H1 (cell line): ENCODE measurements around the gene ZBTB46. TPM values are rescaled to one million over a fixed set of nuclear protein-coding genes. Genes with fewer than 3 reads are reported as not detected.

ENCODE experiments used
- BACH1 ChIP-seq: IDR thresholded peaks from 2 replicates; pipeline ENCODE4 v1.6.1; 2012; ENCODE audit warnings: low read length, improper control_type of control experiment
- BCL11A ChIP-seq, 2 experiments: IDR thresholded peaks; one replicate each; pipeline ENCODE4 v1.6.1; 2011; ENCODE audit warnings: low read depth in 2 of 2, low read length in 2 of 2, mild to moderate bottlenecking in 2 of 2
- CBX8 ChIP-seq: fragments of 300-800, 300-1000 bp; sonication (generic); IDR thresholded peaks from 2 replicates; pipeline ENCODE4 v1.7.1; 2016; ENCODE audit warnings: low read depth, low read length, borderline replicate concordance
- CTBP2 ChIP-seq: IDR thresholded peaks from 2 replicates; pipeline ENCODE4 v1.7.0; 2011; ENCODE audit warnings: borderline replicate concordance, mild to moderate bottlenecking, moderate library complexity, mixed read lengths, low read length; ENCODE audit not compliant: insufficient read depth, insufficient read length
- EGR1 ChIP-seq: IDR thresholded peaks from 2 replicates; pipeline ENCODE4 v1.6.1; 2011; ENCODE audit warnings: low read depth, low read length, borderline replicate concordance
- GABPA ChIP-seq: IDR thresholded peaks from 2 replicates; pipeline ENCODE4 v1.6.1; 2011; ENCODE audit warnings: mild to moderate bottlenecking, low read length, moderate library complexity, borderline replicate concordance; ENCODE audit not compliant: insufficient read depth
- GTF2F1 ChIP-seq: IDR thresholded peaks from 2 replicates; pipeline ENCODE4 v1.6.1; 2012; ENCODE audit warnings: low read depth, low read length, improper control_type of control experiment, borderline replicate concordance
- HDAC6 ChIP-seq: IDR thresholded peaks from one replicate; pipeline ENCODE4 v1.7.1; 2012; ENCODE audit warnings: low read depth, mild to moderate bottlenecking, inconsistent platforms, low read length, moderate library complexity
- KDM5A ChIP-seq: fragments of 200-600 bp; IDR thresholded peaks from 2 replicates; pipeline ENCODE4 v1.7.1; 2012; ENCODE audit warnings: mild to moderate bottlenecking, low read length, inconsistent platforms, mixed read lengths
- NRF1 ChIP-seq: IDR thresholded peaks from 2 replicates; pipeline ENCODE4 v1.6.1; 2011; ENCODE audit warnings: mild to moderate bottlenecking, low read depth, low read length, improper control_type of control experiment
- POLR2A ChIP-seq, 2 experiments: IDR thresholded peaks; 1 replicate in 1 of 2; 2 replicates in 1 of 2; pipeline ENCODE4 v1.6.1; 2011; ENCODE audit warnings: low read depth in 2 of 2, low read length in 2 of 2, mild to moderate bottlenecking in 2 of 2; ENCODE audit errors: control extremely low read depth in 1 of 2
- SAP30 ChIP-seq: fragments of 300-600 bp; sonication (generic); IDR thresholded peaks from 2 replicates; pipeline ENCODE4 v1.7.1; 2012; ENCODE audit warnings: low read length, moderate library complexity, mild to moderate bottlenecking, inconsistent platforms; ENCODE audit not compliant: insufficient read depth, insufficient replicate concordance
- SIN3A ChIP-seq, 2 experiments: IDR thresholded peaks in 1 of 2; conservative IDR thresholded peaks in 1 of 2; 2 replicates each; pipeline ENCODE4 v1.6.1; 2011 to 2012; ENCODE audit warnings: low read length in 2 of 2, improper control_type of control experiment in 1 of 2, low read depth in 1 of 2, mild to moderate bottlenecking in 1 of 2
- SP1 ChIP-seq: IDR thresholded peaks from 2 replicates; pipeline ENCODE4 v1.6.1; 2011; ENCODE audit warnings: low read depth, low read length
- SP2 ChIP-seq: IDR thresholded peaks from 2 replicates; pipeline ENCODE4 v1.6.1; 2012; ENCODE audit warnings: mild to moderate bottlenecking, low read length, inconsistent platforms
- SP4 ChIP-seq: IDR thresholded peaks from 2 replicates; pipeline ENCODE4 v1.6.1; 2012; ENCODE audit warnings: low read length, inconsistent platforms
- SUZ12 ChIP-seq: fragments of 200-600 bp; sonication (generic); IDR thresholded peaks from 2 replicates; pipeline ENCODE4 v1.6.1; 2012; ENCODE audit warnings: mild to moderate bottlenecking, inconsistent platforms, low read length, moderate library complexity, mixed read lengths
- TAF1 ChIP-seq: IDR thresholded peaks from 2 replicates; pipeline ENCODE4 v1.6.1; 2011; ENCODE audit warnings: mild to moderate bottlenecking, low read depth, low read length
- TBP ChIP-seq: IDR thresholded peaks from 2 replicates; pipeline ENCODE4 v1.6.1; 2011; ENCODE audit warnings: low read depth, low read length, improper control_type of control experiment
- TCF12 ChIP-seq: IDR thresholded peaks from 2 replicates; pipeline ENCODE4 v1.6.1; 2011; ENCODE audit warnings: low read depth, mild to moderate bottlenecking, low read length
- ZNF274 ChIP-seq: IDR thresholded peaks from 2 replicates; pipeline ENCODE4 v1.7.0; 2012; ENCODE audit warnings: low read length, borderline replicate concordance; ENCODE audit errors: extremely low read depth
- polyA plus RNA-seq, 7 experiments: library from polyadenylated mRNA; depleted of rRNA in 3 of 7; stranded (reverse) in 5 of 7; unstranded in 2 of 7; fragments of >200 nt in 5 of 7; fragments of 200-250 nt in 2 of 7; gene quantifications; 1 replicate in 5 of 7; 2 replicates in 1 of 7; 4 replicates in 1 of 7; pipeline versions ENCODE4 v1.2.1 to v1.2.3, GENCODE V29; 2011 to 2013; ENCODE audit warnings: missing spikeins in 2 of 7, mixed read lengths in 2 of 7
- total RNA-seq: library from RNA; stranded (reverse); fragmentation: NEBNext Ultra II Directional; extraction: Animal tissue kit (Norgen Biotek cat#: 25700); gene quantifications from 2 replicates; pipeline ENCODE4 v1.2.1, GENCODE V29; 2021
- TF ChIP-seq, protein P1 (sequence below), 3 experiments: IDR thresholded peaks; 1 replicate in 2 of 3; 2 replicates in 1 of 3; pipeline versions ENCODE4 v1.5.1 to v1.6.1; 2011; ENCODE audit warnings: low read length in 3 of 3, mild to moderate bottlenecking in 3 of 3, inconsistent platforms in 2 of 3, low read depth in 1 of 3, moderate library complexity in 1 of 3; ENCODE audit not compliant: insufficient read depth in 1 of 3; ENCODE audit errors: control extremely low read depth in 1 of 3

The ZBTB46 gene
- total and polyA plus RNA-seq, 2 of the 8 experiments (the other 6 are each of a cell fraction or from before 2014, with no cell fraction given): 6.4 to 22.4 TPM

DNA sequence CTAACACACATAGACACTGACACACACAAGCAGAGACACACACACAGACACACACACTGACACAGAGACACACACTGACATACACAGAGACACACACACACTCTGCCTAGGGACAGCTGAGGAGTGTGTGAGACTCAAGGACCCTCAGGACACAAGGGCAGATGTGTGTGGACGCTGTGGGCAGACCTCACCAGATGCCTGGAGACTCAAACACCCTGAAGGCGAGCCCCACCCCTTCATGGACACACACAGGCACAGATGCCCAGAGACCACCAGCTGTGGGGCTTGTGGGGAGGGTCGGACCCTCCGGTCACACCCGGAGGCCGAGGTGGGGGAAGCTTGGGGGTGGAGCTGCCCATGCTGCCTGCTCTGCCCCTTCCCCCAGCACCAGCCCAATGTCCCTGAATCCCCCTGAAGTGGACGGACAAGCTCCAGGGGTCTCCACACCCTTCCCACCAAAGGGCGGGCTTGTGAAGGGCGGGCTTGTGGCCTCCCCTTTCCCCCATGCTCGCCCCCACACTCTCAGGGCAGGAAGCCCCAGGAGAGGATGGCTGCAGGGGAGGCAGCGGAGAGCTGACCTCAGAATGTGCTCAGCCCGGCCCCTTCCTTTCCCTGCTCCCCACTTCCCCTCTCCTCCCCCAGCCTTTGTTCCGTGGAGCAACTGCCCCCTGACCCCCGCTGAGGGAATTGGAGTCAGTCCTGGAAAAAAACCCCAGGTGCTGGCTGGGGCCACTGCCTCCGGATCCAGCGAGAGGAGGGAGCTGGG lies 16.4 kb upstream of the ZBTB46 start (continued):
- TF ChIP-seq CBX8 (no peak), TAF1 (peak; percentile 64), TBP (no peak; the same call in 1 of the 2 replicates), HDAC6 (no peak), SIN3A (conservative IDR thresholded peaks at IDR 0.05 in 1 of 2, IDR thresholded peaks at IDR 0.05 in 1 of 2; ENCODE audit: low read depth in 1 of 2, low read length in 2 of 2) (no peak), SP2 (no peak), KDM5A (no peak), SP1 (0 out of 2 replicates have a peak, but pooled peaks have one; percentile 39), GTF2F1 (no peak), TCF12 (peak; percentile 63; the same call in 1 of the 2 replicates), ZNF274 (no peak), GABPA (0 out of 2 replicates have a peak, but pooled peaks have one; percentile 19), POLR2A (IDR thresholded peaks at IDR 0.05; ENCODE audit: control extremely low read depth in 1 of 2, low read depth in 2 of 2, low read length in 2 of 2) (peak in 1 of 2 experiments; percentile 21; a peak in 1 of 3 replicates), EGR1 (peak; percentile 62; the same call in 1 of the 2 replicates), BCL11A (IDR thresholded peaks at IDR 0.05; ENCODE audit: low read depth in 2 of 2, low read length in 2 of 2) (no peak), SAP30 (no peak), BACH1 (peak; percentile 58; the same call in 1 of the 2 replicates), SUZ12 (peak; percentile 45; the same call in 1 of the 2 replicates), NRF1 (no peak), CTBP2 (no peak), SP4 (no peak)
- TF ChIP-seq, protein P1, sequence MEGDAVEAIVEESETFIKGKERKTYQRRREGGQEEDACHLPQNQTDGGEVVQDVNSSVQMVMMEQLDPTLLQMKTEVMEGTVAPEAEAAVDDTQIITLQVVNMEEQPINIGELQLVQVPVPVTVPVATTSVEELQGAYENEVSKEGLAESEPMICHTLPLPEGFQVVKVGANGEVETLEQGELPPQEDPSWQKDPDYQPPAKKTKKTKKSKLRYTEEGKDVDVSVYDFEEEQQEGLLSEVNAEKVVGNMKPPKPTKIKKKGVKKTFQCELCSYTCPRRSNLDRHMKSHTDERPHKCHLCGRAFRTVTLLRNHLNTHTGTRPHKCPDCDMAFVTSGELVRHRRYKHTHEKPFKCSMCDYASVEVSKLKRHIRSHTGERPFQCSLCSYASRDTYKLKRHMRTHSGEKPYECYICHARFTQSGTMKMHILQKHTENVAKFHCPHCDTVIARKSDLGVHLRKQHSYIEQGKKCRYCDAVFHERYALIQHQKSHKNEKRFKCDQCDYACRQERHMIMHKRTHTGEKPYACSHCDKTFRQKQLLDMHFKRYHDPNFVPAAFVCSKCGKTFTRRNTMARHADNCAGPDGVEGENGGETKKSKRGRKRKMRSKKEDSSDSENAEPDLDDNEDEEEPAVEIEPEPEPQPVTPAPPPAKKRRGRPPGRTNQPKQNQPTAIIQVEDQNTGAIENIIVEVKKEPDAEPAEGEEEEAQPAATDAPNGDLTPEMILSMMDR (IDR thresholded peaks at IDR 0.05; ENCODE audit: control extremely low read depth in 1 of 3, insufficient read depth in 1 of 3, low read depth in 1 of 3, low read length in 3 of 3): no peak
